ENCODE measurements around the gene NFE2L3.
A peak's percentile ranks its signal among the peaks of the same experiment; 100 is the strongest.

NFE2L3 gene

GRCh38 chr7:26200444-26201246, 48.6 kb downstream of the NFE2L3 start, which contains the start of gene HNRNPA2B1:
Gene HNRNPA2B1 (minus strand): TSS chr7:26200746. CDS start chr7:26200577, 169 bp downstream.
- DNase-seq, result peak; percentile 98

GRCh38 chr7:26201247-26202018, 49.4 kb downstream of the NFE2L3 start, which contains the start of gene CBX3:
Gene CBX3 (plus strand): TSS chr7:26201745. CDS start chr7:26202999, 1,254 bp downstream.
- DNase-seq, result peak; percentile 96

- DNase-seq, result peak; percentile 62
Observed at GRCh38 chr7:26202019-26202990, 50.3 kb downstream of the NFE2L3 start.

GRCh38 chr7:26203016-26203415, 51.0 kb downstream of the NFE2L3 start:
- no peak for DNase-seq

GRCh38 chr7:26208040-26208439, 56.0 kb downstream of the NFE2L3 start:
- no peak for DNase-seq

GRCh38 chr7:26212921-26213718, 61.1 kb downstream of the NFE2L3 start:
- no peak for DNase-seq

- no peak for DNase-seq
Observed at GRCh38 chr7:26213807-26214515, 62.0 kb downstream of the NFE2L3 start.

- DNase-seq, result no peak
Observed at GRCh38 chr7:26216049-26216448, 64.1 kb downstream of the NFE2L3 start.

- DNase-seq, result no peak
Observed at GRCh38 chr7:26224359-26224758, 72.4 kb downstream of the NFE2L3 start.

GRCh38 chr7:26227987-26228386, 76.0 kb downstream of the NFE2L3 start:
- DNase-seq, result no peak

GRCh38 chr7:26233902-26234511, 82.0 kb downstream of the NFE2L3 start:
- DNase-seq, result no peak

All from islet precursor cell (in vitro differentiated cells).